ENCODE measurements around the gene TMEM151A. TPM values are rescaled to one million over a fixed set of nuclear protein-coding genes. Genes with fewer than 3 reads are reported as not detected.

TMEM151A gene
- polyA plus RNA-seq, 3 donors from 2014 or later: not detected

DNA sequence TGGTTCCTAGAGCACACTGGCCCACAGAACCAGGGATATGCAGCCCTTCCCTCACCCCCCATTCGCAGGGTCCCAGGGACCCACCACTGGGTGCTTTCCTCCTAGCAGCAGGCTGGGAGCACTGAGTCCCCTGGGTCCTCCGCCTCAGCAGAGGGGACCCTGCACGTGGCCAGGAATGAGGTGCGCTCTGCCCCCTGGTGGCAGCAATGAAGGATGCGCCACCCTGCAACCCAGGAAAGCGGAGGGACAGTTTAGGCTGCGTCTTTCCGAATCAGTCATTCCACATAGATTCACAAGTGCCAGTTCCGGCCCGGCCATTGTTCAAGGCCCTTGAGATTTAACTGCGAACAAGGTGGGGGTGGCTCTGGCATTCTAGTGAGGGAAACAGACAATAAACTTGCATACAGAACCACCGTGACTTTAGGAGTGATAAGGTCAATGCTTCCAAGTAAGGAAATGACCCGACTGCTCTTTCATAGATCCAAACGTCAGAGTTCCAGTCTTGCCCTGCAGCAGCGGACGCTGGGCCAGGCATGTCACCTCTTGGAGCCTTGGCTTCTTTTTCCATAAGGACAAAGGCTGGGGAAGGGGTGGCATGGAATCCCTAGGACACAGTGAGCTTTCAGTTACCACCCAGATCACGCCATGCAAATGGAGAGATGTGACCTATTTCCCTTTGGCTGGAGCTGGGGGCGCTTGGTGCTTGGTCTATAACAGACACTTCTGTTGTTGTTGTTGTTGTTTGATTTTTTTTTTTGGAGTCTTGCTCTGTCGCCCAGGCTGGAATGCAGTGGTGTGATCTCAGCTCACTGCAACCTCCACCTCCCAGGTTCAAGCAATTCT, 36.8 kb downstream of the TMEM151A start:
- peaks cover 22 to 39% of the 10 kb centered on the region in 2 donors for H3K4me1 Mint-ChIP-seq
- DNase-seq: peak; percentile 76 to 81 (median 80)
- H3K4me3 Mint-ChIP-seq: peak overlapping the region; percentile 23 to 71 (median 58)
- H3K27me3 Mint-ChIP-seq (ENCODE audit: low read depth in 3 of 3): peaks cover 0 to 24% (median 6%) of the 10 kb centered on the region in 3 donors
- H3K36me3 Mint-ChIP-seq: no peaks in the 10 kb centered on the region
- no peaks in the 10 kb centered on the region for H3K9me3 Mint-ChIP-seq
- peak overlapping the region; percentile 78 to 96 (median 83) for H3K27ac Mint-ChIP-seq

DNA sequence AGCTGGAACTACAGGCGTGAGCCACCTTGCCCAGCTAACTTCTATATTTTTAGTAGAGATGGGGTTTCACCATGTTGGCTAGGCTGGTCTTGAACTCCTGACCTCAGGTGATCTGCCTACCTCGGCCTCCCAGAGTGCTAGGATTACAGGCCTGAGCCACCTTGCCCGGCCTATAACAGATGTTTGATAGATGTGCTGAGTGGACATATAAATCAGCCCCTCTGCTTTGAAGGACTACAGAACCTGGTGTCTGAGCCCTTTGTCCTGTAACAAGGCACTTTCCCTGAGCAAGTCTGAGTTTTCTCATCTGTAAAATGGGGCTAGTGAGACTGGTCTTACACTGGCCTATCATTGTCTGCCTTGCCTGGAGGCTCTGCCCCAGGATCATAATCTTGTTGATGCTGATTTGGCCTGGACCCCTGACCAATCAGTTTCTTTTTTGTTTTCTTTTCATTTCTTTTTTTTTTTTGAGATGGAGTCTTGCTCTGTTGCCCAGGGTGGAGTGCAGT, 37.5 kb downstream of the TMEM151A start:
- no peaks in the 10 kb centered on the region for H3K9me3 Mint-ChIP-seq
- peaks cover 22 to 39% of the 10 kb centered on the region in 2 donors for H3K4me1 Mint-ChIP-seq
- H3K27ac Mint-ChIP-seq: no peak overlapping the region
- H3K36me3 Mint-ChIP-seq: no peaks in the 10 kb centered on the region
- H3K4me3 Mint-ChIP-seq: peak overlapping the region in 3 of 5 donors; percentile 58 to 71 (median 62)
- DNase-seq: no peak
- H3K27me3 Mint-ChIP-seq (ENCODE audit: low read depth in 3 of 3): peaks cover 0 to 21% (median 6%) of the 10 kb centered on the region in 3 donors

GRCh38 chr11:66330931-66331330, 39.2 kb downstream of the TMEM151A start:
- H3K4me3 Mint-ChIP-seq: no peak overlapping the region
- H3K27ac Mint-ChIP-seq: no peak overlapping the region
- no peaks in the 10 kb centered on the region for H3K36me3 Mint-ChIP-seq
- no peak for DNase-seq
- H3K9me3 Mint-ChIP-seq: no peaks in the 10 kb centered on the region
- H3K27me3 Mint-ChIP-seq (ENCODE audit: low read depth in 3 of 3): peaks cover 0 to 21% (median 6%) of the 10 kb centered on the region in 3 donors
- H3K4me1 Mint-ChIP-seq: peaks cover 22 to 38% of the 10 kb centered on the region in 2 donors

GRCh38 chr11:66331542-66332370, 40.1 kb downstream of the TMEM151A start:
- H3K27ac Mint-ChIP-seq: no peak overlapping the region
- H3K4me1 Mint-ChIP-seq: peaks cover 30 to 41% of the 10 kb centered on the region in 2 donors
- DNase-seq: no peak
- H3K27me3 Mint-ChIP-seq (ENCODE audit: low read depth in 3 of 3): peaks cover 3 to 27% (median 13%) of the 10 kb centered on the region in 3 donors
- no peak overlapping the region for H3K4me3 Mint-ChIP-seq
- peaks cover 0 to 2% (median 2%) of the 10 kb centered on the region in 3 donors for H3K36me3 Mint-ChIP-seq
- no peaks in the 10 kb centered on the region for H3K9me3 Mint-ChIP-seq

- Mint-ChIP-seq H3K27me3 (ENCODE audit: low read depth in 3 of 3) (peaks cover 6 to 27% (median 13%) of the 10 kb centered on the region in 3 donors), H3K27ac (no peak overlapping the region), H3K36me3 (peaks cover 0 to 9% (median 7%) of the 10 kb centered on the region in 3 donors)
Observed at GRCh38 chr11:66332371-66333219, 40.9 kb downstream of the TMEM151A start.

DNA sequence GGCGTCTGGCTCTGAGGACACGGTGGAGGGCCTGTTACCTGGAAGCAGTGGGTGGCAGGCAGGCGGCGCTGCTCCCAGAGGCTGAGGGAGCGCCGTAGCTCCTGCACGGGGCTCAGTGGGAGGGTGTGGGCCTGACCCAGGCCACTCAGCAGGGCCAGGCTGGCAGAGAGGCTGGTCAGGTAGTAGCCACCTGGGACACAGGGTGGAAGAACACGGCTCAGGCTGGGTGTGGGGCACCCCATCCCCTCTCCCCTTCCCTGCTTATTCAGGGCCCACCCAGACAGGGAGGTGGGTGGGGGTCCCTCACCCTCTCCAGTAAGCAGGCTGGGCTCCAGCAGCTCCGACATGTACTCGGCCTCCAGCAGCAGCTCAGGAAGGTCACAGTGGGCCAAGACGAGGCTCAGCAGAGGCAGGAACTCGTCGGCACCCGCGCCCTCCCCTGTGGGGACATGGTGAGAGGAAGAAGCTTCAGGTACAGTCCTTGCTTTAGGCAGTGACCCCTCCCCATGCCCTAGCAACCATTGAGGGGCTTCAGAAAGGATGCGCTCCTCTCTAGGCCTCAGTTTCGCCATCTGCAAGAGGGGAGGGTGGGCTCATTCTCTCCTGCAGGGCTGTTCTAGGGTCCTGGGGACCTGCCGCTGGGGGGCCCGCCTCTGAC, 41.7 kb downstream of the TMEM151A start:
- no peak for DNase-seq
- no peak overlapping the region for H3K4me3 Mint-ChIP-seq
- H3K9me3 Mint-ChIP-seq: no peaks in the 10 kb centered on the region
- H3K36me3 Mint-ChIP-seq: peaks cover 0 to 11% (median 10%) of the 10 kb centered on the region in 3 donors
- H3K4me1 Mint-ChIP-seq: peaks cover 23 to 35% of the 10 kb centered on the region in 2 donors
- no peak overlapping the region for H3K27ac Mint-ChIP-seq
- H3K27me3 Mint-ChIP-seq (ENCODE audit: low read depth in 3 of 3): peaks cover 6 to 21% (median 8%) of the 10 kb centered on the region in 3 donors

More at GRCh38 chr11:66332371-66333219, 40.9 kb downstream of the TMEM151A start:
- Mint-ChIP-seq H3K9me3 (no peaks in the 10 kb centered on the region), H3K4me3 (no peak overlapping the region), H3K4me1 (peaks cover 31 to 43% of the 10 kb centered on the region in 2 donors)
- DNase-seq: no peak

- DNase-seq: no peak
- Mint-ChIP-seq H3K27ac (peak overlapping the region in 1 of 6 donors; percentile 58), H3K4me1 (peaks cover 16 to 29% of the 10 kb centered on the region in 2 donors), H3K4me3 (no peak overlapping the region), H3K9me3 (no peaks in the 10 kb centered on the region), H3K27me3 (ENCODE audit: low read depth in 3 of 3) (peaks cover 6 to 17% (median 10%) of the 10 kb centered on the region in 3 donors), H3K36me3 (peaks cover 2 to 16% (median 15%) of the 10 kb centered on the region in 3 donors)
Observed at GRCh38 chr11:66333896-66334604, 42.4 kb downstream of the TMEM151A start.

- peak overlapping the region in 3 of 5 donors; percentile 14 to 52 (median 49) for H3K4me3 Mint-ChIP-seq
Observed at GRCh38 chr11:66334605-66335442, 43.1 kb downstream of the TMEM151A start.

DNA sequence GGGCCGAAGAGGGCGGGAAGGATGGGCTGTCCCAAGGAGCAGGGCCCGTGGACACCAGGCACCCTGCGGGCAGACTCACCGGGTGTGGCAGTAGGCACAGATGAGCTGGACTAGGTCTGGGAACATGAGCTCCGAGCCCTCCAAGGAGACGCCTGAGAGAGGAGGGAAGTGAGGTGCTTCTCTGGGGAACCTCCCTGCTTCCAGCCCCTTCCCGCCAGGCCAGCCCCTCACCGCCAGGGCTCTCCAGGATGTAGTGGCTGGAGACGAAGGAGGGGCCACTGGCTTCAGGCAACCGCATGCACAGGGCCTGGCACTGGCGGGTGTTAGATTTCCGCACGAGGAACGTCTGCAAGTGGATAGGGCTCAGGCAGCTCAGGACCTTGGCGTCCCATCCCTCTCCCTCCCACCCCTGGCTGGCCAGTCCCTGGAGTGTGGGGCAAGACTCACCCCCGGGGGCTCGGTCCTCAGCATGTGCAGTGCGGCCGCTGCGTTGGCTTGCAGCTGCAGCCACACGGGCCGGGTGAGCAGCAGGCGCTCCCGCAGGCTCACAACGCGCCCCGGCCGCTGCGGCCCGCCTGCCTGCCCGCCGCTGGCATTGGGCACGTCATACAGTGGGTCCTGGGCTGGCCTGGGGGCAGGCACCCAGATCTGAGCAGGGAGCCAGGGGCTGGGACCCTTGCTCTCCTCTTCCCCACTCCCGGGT, 44.0 kb downstream of the TMEM151A start:
- H3K27me3 Mint-ChIP-seq (ENCODE audit: low read depth in 3 of 3): peaks cover 6 to 20% (median 10%) of the 10 kb centered on the region in 3 donors
- peak overlapping the region in 3 of 6 donors; percentile 23 to 84 (median 45) for H3K27ac Mint-ChIP-seq
- H3K9me3 Mint-ChIP-seq: no peaks in the 10 kb centered on the region
- H3K4me1 Mint-ChIP-seq: peaks cover 15 to 19% of the 10 kb centered on the region in 2 donors
- DNase-seq: no peak
- H3K4me3 Mint-ChIP-seq: peak overlapping the region; percentile 72 to 78 (median 77)
- H3K36me3 Mint-ChIP-seq: peaks cover 5 to 26% (median 19%) of the 10 kb centered on the region in 3 donors

More at GRCh38 chr11:66334605-66335442, 43.1 kb downstream of the TMEM151A start:
- DNase-seq: no peak
- Mint-ChIP-seq H3K36me3 (peaks cover 5 to 22% (median 19%) of the 10 kb centered on the region in 3 donors), H3K9me3 (no peaks in the 10 kb centered on the region), H3K4me1 (peaks cover 15 to 24% of the 10 kb centered on the region in 2 donors), H3K27me3 (ENCODE audit: low read depth in 3 of 3) (peaks cover 6 to 17% (median 10%) of the 10 kb centered on the region in 3 donors), H3K27ac (peak overlapping the region in 3 of 6 donors; percentile 23 to 84 (median 45))

- H3K36me3 Mint-ChIP-seq: peaks cover 7 to 34% (median 22%) of the 10 kb centered on the region in 3 donors
- peak within 1 kb of the TSS in 5 of 6 donors; percentile 60 to 84 (median 76) for H3K27ac Mint-ChIP-seq
- H3K9me3 Mint-ChIP-seq: no peaks in the 10 kb centered on the region
- peaks cover 6 to 20% (median 11%) of the 10 kb centered on the region in 3 donors for H3K27me3 Mint-ChIP-seq (ENCODE audit: low read depth in 3 of 3)
- peaks cover 15 to 20% of the 10 kb centered on the region in 2 donors for H3K4me1 Mint-ChIP-seq
- H3K4me3 Mint-ChIP-seq: peak within 1 kb of the TSS; percentile 72 to 78 (median 77)
- DNase-seq: peak; percentile 81 to 82 (median 81)
Observed at GRCh38 chr11:66336234-66337102, 44.8 kb downstream of the TMEM151A start, which contains the start of gene RIN1. TSS of gene RIN1 (minus strand) at chr11:66336434. CDS start at chr11:66336402, 32 bp downstream.
